ENCODE measurements around the gene INS. TPM values are rescaled to one million over a fixed set of nuclear protein-coding genes. Genes with fewer than 3 reads are reported as not detected.

INS gene
- total and polyA plus RNA-seq, 4 donors = 0.16 to 0.37 TPM; not detected in 2

DNA sequence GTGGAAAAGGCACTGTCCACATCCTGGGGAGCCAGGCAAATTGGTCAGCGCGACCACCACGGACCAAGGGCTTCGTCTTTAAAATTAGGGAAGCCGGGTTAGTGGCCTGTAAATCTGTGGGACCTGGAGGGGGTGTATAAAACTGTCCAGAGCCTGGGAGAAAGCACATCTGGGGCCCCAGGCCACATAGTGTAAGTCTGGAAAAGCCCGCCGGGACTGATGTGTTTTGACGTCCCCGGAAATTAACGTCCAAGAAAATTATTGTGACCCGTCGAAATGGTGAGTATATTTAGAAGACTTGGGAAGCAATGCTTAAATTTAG lies 17.6 kb downstream of the INS start:
- no peaks in the 10 kb centered on the region for H3K9me3 ChIP-seq (ENCODE audit: control insufficient read depth in 4 of 4, low read length in 3 of 4)

DNA sequence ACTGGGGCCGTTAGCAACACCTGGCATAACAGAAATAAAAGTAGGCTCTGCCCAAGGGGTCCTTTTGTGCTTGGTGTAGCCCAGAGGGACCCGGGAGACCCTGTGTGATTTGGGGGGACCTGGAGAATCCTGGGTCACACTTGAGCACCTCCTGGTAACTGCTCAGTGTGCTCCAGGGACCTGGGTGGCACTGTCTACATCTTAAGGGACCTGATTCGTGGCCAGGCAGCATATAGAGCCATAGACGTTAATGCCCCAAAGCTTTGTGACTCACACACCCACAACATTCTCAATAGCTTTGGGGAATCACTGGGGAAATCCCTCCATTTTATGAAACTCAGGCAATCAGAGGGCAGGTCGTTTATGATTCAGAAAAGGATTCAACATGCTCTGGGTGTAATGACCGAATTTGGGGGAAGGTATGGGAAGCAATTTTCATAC lies 18.2 kb downstream of the INS start:
- peaks cover 16 to 32% (median 22%) of the 10 kb centered on the region in 4 donors for H3K36me3 ChIP-seq (ENCODE audit: control insufficient read depth in 4 of 4, insufficient read depth in 3 of 4, low read depth in 1 of 4, low read length in 3 of 4)
- H3K9me3 ChIP-seq (ENCODE audit: control insufficient read depth in 4 of 4, low read length in 3 of 4) = no peaks in the 10 kb centered on the region
- no peaks in the 10 kb centered on the region for H3K27me3 ChIP-seq (ENCODE audit: control insufficient read depth in 4 of 4, insufficient read depth in 4 of 4, low read length in 3 of 4)
- no peak for TF ChIP-seq NR2F2 (IDR thresholded peaks at IDR 0.05)
- no peak for TF ChIP-seq RAD21 (IDR thresholded peaks at IDR 0.05)
- TF ChIP-seq, protein P1, sequence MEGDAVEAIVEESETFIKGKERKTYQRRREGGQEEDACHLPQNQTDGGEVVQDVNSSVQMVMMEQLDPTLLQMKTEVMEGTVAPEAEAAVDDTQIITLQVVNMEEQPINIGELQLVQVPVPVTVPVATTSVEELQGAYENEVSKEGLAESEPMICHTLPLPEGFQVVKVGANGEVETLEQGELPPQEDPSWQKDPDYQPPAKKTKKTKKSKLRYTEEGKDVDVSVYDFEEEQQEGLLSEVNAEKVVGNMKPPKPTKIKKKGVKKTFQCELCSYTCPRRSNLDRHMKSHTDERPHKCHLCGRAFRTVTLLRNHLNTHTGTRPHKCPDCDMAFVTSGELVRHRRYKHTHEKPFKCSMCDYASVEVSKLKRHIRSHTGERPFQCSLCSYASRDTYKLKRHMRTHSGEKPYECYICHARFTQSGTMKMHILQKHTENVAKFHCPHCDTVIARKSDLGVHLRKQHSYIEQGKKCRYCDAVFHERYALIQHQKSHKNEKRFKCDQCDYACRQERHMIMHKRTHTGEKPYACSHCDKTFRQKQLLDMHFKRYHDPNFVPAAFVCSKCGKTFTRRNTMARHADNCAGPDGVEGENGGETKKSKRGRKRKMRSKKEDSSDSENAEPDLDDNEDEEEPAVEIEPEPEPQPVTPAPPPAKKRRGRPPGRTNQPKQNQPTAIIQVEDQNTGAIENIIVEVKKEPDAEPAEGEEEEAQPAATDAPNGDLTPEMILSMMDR (IDR thresholded peaks at IDR 0.05; ENCODE audit: low read depth, low read length, missing input control) = no peak
- TF ChIP-seq, protein P2, sequence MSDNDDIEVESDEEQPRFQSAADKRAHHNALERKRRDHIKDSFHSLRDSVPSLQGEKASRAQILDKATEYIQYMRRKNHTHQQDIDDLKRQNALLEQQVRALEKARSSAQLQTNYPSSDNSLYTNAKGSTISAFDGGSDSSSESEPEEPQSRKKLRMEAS (IDR thresholded peaks at IDR 0.05) = no peak
- TF ChIP-seq, protein P3, sequence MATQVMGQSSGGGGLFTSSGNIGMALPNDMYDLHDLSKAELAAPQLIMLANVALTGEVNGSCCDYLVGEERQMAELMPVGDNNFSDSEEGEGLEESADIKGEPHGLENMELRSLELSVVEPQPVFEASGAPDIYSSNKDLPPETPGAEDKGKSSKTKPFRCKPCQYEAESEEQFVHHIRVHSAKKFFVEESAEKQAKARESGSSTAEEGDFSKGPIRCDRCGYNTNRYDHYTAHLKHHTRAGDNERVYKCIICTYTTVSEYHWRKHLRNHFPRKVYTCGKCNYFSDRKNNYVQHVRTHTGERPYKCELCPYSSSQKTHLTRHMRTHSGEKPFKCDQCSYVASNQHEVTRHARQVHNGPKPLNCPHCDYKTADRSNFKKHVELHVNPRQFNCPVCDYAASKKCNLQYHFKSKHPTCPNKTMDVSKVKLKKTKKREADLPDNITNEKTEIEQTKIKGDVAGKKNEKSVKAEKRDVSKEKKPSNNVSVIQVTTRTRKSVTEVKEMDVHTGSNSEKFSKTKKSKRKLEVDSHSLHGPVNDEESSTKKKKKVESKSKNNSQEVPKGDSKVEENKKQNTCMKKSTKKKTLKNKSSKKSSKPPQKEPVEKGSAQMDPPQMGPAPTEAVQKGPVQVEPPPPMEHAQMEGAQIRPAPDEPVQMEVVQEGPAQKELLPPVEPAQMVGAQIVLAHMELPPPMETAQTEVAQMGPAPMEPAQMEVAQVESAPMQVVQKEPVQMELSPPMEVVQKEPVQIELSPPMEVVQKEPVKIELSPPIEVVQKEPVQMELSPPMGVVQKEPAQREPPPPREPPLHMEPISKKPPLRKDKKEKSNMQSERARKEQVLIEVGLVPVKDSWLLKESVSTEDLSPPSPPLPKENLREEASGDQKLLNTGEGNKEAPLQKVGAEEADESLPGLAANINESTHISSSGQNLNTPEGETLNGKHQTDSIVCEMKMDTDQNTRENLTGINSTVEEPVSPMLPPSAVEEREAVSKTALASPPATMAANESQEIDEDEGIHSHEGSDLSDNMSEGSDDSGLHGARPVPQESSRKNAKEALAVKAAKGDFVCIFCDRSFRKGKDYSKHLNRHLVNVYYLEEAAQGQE (IDR thresholded peaks at IDR 0.05) = no peak
- no peak for TF ChIP-seq GABPA (IDR thresholded peaks at IDR 0.05 in 1 of 2, conservative IDR thresholded peaks at IDR 0.05 in 1 of 2)
- no peak for TF ChIP-seq FOXA1 (IDR thresholded peaks at IDR 0.05)
- TF ChIP-seq TAF1 (conservative IDR thresholded peaks at IDR 0.05) = no peak
- no peak for TF ChIP-seq JUND (IDR thresholded peaks at IDR 0.05)
- TF ChIP-seq, protein P4, sequence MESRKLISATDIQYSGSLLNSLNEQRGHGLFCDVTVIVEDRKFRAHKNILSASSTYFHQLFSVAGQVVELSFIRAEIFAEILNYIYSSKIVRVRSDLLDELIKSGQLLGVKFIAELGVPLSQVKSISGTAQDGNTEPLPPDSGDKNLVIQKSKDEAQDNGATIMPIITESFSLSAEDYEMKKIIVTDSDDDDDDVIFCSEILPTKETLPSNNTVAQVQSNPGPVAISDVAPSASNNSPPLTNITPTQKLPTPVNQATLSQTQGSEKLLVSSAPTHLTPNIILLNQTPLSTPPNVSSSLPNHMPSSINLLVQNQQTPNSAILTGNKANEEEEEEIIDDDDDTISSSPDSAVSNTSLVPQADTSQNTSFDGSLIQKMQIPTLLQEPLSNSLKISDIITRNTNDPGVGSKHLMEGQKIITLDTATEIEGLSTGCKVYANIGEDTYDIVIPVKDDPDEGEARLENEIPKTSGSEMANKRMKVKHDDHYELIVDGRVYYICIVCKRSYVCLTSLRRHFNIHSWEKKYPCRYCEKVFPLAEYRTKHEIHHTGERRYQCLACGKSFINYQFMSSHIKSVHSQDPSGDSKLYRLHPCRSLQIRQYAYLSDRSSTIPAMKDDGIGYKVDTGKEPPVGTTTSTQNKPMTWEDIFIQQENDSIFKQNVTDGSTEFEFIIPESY (IDR thresholded peaks at IDR 0.05) = no peak
- TF ChIP-seq HNF4G (IDR thresholded peaks at IDR 0.05) = no peak
- no peak for TF ChIP-seq RXRA (IDR thresholded peaks at IDR 0.05)
- TF ChIP-seq SP1 (IDR thresholded peaks at IDR 0.05) = no peak
- TF ChIP-seq YY1 (IDR thresholded peaks at IDR 0.05) = no peak
- no peak for TF ChIP-seq HNF4A (conservative IDR thresholded peaks at IDR 0.05)
- no peak for TF ChIP-seq EGR1 (IDR thresholded peaks at IDR 0.05; ENCODE audit: low read depth in 2 of 2)
- H3K9ac ChIP-seq (ENCODE audit: low read depth in 1 of 2, low read length in 2 of 2) = no peak overlapping the region
- H3K4me3 ChIP-seq (ENCODE audit: low read depth in 1 of 3, low read length in 3 of 3) = no peak overlapping the region
- DNase-seq (ENCODE audit: low spot score) = no peak
- 42% methylated on average over 6 of the region's 6 CpGs for WGBS
- peaks cover 0 to 13% (median 4%) of the 10 kb centered on the region in 4 donors for H3K4me1 ChIP-seq (ENCODE audit: control insufficient read depth in 4 of 4, insufficient read depth in 4 of 4, low read length in 3 of 4)
- H3K27ac ChIP-seq (ENCODE audit: low read depth in 1 of 2, low read length in 2 of 2) = no peak overlapping the region

More for the DNA sequence above, 17.6 kb downstream of the INS start:
- Histone ChIP-seq H3K4me1 (ENCODE audit: control insufficient read depth in 4 of 4, insufficient read depth in 4 of 4, low read length in 3 of 4) (peaks cover 0 to 7% (median 3%) of the 10 kb centered on the region in 4 donors), H3K36me3 (ENCODE audit: control insufficient read depth in 4 of 4, insufficient read depth in 3 of 4, low read depth in 1 of 4, low read length in 3 of 4) (peaks cover 16 to 35% (median 25%) of the 10 kb centered on the region in 4 donors), H3K4me3 (ENCODE audit: low read depth in 1 of 3, low read length in 3 of 3) (no peak overlapping the region), H3K27ac (ENCODE audit: low read depth in 1 of 2, low read length in 2 of 2) (no peak overlapping the region), H3K9ac (ENCODE audit: low read depth in 1 of 2, low read length in 2 of 2) (no peak overlapping the region), H3K27me3 (ENCODE audit: control insufficient read depth in 4 of 4, insufficient read depth in 4 of 4, low read length in 3 of 4) (no peaks in the 10 kb centered on the region)
- TF ChIP-seq, protein P2 (IDR thresholded peaks at IDR 0.05) = no peak
- TF ChIP-seq, protein P1 (IDR thresholded peaks at IDR 0.05; ENCODE audit: low read depth, low read length, missing input control) = no peak
- TF ChIP-seq FOXA2 (IDR thresholded peaks at IDR 0.05) (no peak), NR2F2 (IDR thresholded peaks at IDR 0.05) (no peak)
- TF ChIP-seq, protein P4 (IDR thresholded peaks at IDR 0.05) = no peak
- no peak for DNase-seq (ENCODE audit: low spot score)
- WGBS = 57% methylated on average over 12 of the region's 12 CpGs

Data from liver (tissue), 9 donors.